Left ventricle myocardium inferior (tissue), 1 donor: ENCODE results near the gene NEU1. TPM values are rescaled to one million over a fixed set of nuclear protein-coding genes. Genes with fewer than 3 reads are reported as not detected.
"Not testable (repeated sequence)": the region's sequence is repeated elsewhere in the genome, so short reads cannot be mapped to it uniquely, and the experiment has no call there.

Experiments
- DNase-seq: peaks from one replicate; pipeline ENCODE4 v3.0.0-alpha.2; 2020
- H3K27ac ChIP-seq: fragments of 200-600 bp; replicated peaks from 2 replicates; pipeline ENCODE4 v1.8.0; 2021
- H3K27me3 ChIP-seq: fragments of 200-600 bp; 2 replicates; pipeline ENCODE4 v1.8.0; 2021; ENCODE audit warnings: low read depth
- H3K36me3 ChIP-seq: fragments of 200-600 bp; 2 replicates; pipeline ENCODE4 v1.8.0; 2021
- H3K4me1 ChIP-seq: fragments of 200-600 bp; 2 replicates; pipeline ENCODE4 v1.8.0; 2021
- H3K4me3 ChIP-seq: fragments of 200-600 bp; 2 replicates; pipeline ENCODE4 v1.8.0; 2021; ENCODE audit warnings: mild to moderate bottlenecking, moderate library complexity
- H3K9me3 ChIP-seq: fragments of 200-600 bp; replicated peaks from 2 replicates; pipeline ENCODE4 v1.8.0; 2021
- intact Hi-C: fragments of 100-400 bp; cut with micrococcal nuclease; formaldehyde crosslinking; loops from one replicate; pipeline ENCODE4 v1.11.0; 2022
- long read RNA-seq: library from polyadenylated mRNA; unstranded; transcript quantifications from one replicate; pipeline ENCODE4 v2.0.0, GENCODE V29; 2021
- total RNA-seq: library from RNA; stranded (reverse); fragmentation: NEBNext Ultra II Directional; extraction: Animal tissue kit (Norgen Biotek cat#: 25700); gene quantifications from one replicate; pipeline ENCODE4 v1.2.1, GENCODE V29; 2021
- TF ChIP-seq, protein P1 (sequence below): fragments of 200-600 bp; IDR thresholded peaks from 2 replicates; pipeline ENCODE4 v1.8.0; 2021; ENCODE audit warnings: antibody characterized with exemption, mild to moderate bottlenecking, borderline replicate concordance
- donor health status: DM: no; HTN: yes; CAD: no; lungs with severe emphysema.

NEU1 gene
- 26.0 TPM for total RNA-seq
- long read RNA-seq, transcript NEU1-206 (6 exons, 2,045 nt) = major isoform, 42 of 46 reads
- long read RNA-seq, partial matches to known transcripts = 1 of 46 reads
- long read RNA-seq, other reads (novel, unspliced or antisense) = 2 of 46 reads

DNA sequence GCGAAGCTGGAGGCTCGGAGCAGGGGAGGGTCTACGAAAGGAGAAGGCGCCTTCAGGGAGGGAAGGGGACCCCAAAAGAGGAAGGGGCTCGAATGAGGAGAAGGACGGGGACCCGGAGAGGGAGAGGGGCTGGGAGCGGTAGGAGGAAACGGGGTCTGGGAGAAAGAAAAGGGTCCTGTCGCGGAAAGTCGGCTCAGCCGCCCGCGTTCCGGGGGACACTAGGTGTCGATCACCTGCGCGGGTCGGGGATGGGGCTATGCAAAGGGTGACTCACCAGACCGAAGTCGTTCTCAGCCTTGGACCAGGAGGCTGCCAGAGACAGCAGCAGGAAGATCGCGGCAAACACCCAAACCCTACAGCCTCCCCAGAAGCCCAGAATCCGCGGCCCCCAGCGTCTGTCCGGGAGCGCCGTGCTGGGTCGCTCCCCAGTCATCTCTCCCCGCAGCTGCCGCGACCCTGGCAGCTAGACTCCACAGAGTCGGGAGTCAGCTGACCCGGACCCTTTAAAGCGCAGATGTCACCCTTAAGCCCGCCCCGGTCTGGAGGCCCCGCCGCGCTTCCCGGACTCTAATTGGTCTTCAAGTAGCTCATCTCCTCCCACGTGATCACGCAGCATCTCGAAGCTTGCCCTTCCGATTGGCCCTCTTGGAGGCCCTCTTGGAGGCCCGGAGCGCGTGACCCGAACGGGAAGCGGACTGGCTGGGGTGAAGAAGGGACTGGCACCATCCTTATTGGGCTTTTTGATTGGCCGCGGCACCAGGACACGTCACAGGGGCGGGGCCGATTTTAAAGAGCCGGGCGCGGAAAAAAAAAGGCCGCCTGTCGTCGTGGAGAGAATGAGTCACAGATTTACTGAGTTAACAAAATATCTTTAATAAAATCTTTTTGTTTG is at the start of gene NEU1:
Gene NEU1, minus strand, starts transcription at position 478 of the 892 bp plus-strand sequence. Its CDS starts 45 bp downstream, at position 433.
- intact Hi-C loops = no loop called here
- peak; percentile 99 for DNase-seq
- peaks cover 30% of the 10 kb centered on the region for H3K4me1 ChIP-seq
- H3K4me3 ChIP-seq = peak within 1 kb of the TSS; percentile 74
- TF ChIP-seq, protein P1, sequence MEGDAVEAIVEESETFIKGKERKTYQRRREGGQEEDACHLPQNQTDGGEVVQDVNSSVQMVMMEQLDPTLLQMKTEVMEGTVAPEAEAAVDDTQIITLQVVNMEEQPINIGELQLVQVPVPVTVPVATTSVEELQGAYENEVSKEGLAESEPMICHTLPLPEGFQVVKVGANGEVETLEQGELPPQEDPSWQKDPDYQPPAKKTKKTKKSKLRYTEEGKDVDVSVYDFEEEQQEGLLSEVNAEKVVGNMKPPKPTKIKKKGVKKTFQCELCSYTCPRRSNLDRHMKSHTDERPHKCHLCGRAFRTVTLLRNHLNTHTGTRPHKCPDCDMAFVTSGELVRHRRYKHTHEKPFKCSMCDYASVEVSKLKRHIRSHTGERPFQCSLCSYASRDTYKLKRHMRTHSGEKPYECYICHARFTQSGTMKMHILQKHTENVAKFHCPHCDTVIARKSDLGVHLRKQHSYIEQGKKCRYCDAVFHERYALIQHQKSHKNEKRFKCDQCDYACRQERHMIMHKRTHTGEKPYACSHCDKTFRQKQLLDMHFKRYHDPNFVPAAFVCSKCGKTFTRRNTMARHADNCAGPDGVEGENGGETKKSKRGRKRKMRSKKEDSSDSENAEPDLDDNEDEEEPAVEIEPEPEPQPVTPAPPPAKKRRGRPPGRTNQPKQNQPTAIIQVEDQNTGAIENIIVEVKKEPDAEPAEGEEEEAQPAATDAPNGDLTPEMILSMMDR = no peak
- H3K36me3 ChIP-seq = peaks cover 31% of the 10 kb centered on the region
- H3K27me3 ChIP-seq = no peaks in the 10 kb centered on the region
- H3K9me3 ChIP-seq = no peaks in the 10 kb centered on the region
- H3K27ac ChIP-seq = peak within 1 kb of the TSS; percentile 86

DNA sequence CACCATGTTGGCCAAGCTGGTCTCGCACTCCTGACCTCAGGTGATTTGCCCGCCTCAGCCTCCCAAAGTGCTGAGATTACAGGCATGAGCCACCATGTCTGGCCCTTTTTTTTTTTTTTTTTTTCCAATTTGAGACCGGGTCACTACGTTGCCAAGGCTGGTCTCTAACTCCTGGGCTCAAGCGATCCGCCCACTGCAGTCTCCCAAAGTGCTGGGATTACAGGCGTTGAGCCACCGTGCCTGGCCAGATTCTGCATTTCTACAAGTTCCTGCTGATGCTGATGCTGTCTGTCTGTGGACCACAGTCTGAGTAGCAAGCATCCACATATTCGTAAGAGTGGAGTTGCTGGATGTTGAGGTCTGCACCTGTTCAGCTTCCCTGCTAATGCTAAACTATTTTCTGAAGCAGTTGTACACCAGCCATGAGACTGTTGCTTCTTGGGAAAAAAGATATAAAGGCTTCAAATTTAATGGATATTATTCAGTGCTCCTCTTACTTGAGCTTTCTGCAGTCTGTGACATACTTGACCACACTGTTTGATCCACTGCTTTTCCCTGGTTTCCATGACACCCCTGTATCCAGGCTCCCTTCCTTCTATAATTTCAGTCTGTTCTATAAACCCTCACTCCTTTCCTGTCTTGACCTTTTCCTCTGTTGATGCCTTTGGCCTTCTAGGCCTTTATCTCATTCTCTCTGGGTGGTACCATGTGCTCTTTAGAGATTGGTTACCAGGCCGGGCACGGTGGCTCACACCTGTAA is 49.4 kb upstream of the NEU1 start:
- TF ChIP-seq, protein P1 = no peak
- intact Hi-C loops = no loop called here
- H3K27ac ChIP-seq = no peak overlapping the region

DNA sequence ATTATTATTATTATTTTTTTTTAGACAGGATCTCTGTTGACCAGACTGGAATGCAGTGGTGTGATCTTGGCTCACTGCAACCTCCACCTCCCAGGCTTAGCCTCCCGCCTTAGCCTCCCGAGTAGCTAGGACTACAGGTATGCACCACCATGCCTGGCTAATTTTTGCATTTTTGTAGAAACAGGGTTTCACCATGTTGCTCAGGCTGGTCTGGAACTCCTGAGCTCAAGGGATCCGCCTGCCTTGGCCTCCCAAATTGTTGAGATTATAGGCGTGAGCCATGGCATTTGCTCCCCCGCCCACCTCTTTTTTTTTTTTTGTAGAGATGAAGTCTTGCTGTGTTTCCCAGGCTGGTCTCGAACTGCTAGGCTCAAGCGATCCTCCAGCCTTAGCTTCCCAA is 46.7 kb upstream of the NEU1 start:
- intact Hi-C loops, DNase-seq: not testable (repeated sequence)

More for the DNA sequence above, 49.4 kb upstream of the NEU1 start:
- Histone ChIP-seq H3K4me3 (no peak overlapping the region), H3K36me3 (no peaks in the 10 kb centered on the region), H3K9me3 (no peaks in the 10 kb centered on the region), H3K4me1 (no peaks in the 10 kb centered on the region), H3K27me3 (peaks cover 33% of the 10 kb centered on the region)
- DNase-seq = no peak

DNA sequence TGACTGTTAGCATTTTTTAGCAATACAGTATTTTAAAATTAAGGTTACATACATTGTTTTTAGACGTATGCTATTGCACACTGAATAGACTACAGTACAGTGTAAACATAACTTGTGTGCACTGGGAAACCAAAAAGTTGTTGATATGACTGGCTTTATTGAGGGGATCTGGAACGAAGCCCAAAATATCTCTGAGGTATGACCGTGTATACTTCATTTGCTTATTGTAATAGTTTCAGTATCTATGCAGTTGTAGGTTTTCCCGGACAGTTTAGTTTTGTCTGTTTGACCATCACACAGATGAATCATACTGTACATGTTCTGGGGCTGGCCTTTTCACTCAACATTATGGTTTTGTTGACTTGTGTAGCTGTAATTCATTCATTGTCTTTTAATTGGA is 46.2 kb upstream of the NEU1 start:
- intact Hi-C loops = no loop called here
- TF ChIP-seq, protein P1 = no peak
- H3K27ac ChIP-seq = no peak overlapping the region
- no peak overlapping the region for H3K4me3 ChIP-seq
- H3K36me3 ChIP-seq = no peaks in the 10 kb centered on the region
- H3K27me3 ChIP-seq = peaks cover 41% of the 10 kb centered on the region
- DNase-seq = no peak
- no peaks in the 10 kb centered on the region for H3K4me1 ChIP-seq
- H3K9me3 ChIP-seq = no peaks in the 10 kb centered on the region

More for the DNA sequence above, 46.7 kb upstream of the NEU1 start:
- H3K27ac ChIP-seq, H3K4me3 ChIP-seq, H3K9me3 ChIP-seq, H3K4me1 ChIP-seq, H3K36me3 ChIP-seq: not testable (repeated sequence)
- H3K27me3 ChIP-seq = peaks cover 43% of the 10 kb centered on the region

DNA sequence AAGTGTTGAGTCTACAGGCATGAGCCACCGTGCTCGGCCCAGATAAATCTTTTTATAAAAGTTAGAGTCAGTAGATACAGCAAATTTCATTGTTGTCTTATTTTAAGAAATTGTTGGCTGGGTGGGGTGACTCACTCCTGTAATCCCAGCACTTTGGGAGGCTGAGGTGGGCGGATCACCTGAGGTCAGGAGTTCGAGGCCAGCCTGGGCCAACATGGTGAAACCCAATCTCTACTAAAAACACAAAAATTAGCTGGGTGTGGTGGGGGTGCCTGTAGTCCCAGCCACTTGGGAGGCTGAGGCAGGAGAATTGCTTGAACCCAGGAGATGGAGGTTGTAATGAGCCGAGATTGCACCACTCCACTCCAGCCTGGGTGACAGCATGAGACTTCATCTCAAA is 45.6 kb upstream of the NEU1 start:
- H3K4me1 ChIP-seq, intact Hi-C loops: not testable (repeated sequence)

DNA sequence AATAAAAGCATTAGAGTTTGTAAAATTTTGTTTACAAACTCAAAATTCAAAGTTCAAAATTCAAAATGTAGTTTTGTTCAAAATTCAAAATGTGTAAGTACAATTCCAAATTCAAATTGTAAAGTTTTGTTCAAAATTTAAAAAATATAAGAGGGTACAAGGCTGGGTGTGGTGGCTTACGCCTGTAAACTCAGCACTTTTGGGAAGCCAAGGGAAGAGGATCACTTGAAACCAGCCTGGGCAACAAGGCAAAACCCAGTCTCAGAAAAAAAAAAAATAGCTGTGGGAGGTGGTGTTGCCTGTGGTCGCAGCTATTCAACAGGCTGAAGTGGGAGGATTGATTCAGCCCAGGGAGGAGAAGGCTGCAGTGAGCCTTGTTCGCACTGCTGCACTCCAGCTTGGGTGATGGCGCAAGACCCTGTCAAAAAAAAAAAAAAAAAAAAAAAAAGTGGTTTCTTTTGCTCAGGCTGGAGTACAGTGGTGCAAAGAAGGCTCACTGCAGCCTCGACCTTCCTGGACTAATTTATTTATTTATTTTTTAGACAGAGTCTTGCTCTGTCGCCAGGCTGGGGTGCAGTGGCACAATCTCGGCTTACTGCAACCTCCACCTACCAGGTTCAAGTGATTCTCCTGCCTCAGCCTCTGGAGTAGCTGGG is 44.7 kb upstream of the NEU1 start:
- TF ChIP-seq, protein P1 = no peak
- no peak overlapping the region for H3K4me3 ChIP-seq
- H3K9me3 ChIP-seq = no peaks in the 10 kb centered on the region
- intact Hi-C loops = no loop called here
- peaks cover 10% of the 10 kb centered on the region for H3K4me1 ChIP-seq
- no peak for DNase-seq
- H3K36me3 ChIP-seq = no peaks in the 10 kb centered on the region
- peaks cover 31% of the 10 kb centered on the region for H3K27me3 ChIP-seq
- no peak overlapping the region for H3K27ac ChIP-seq

More for the DNA sequence above, 45.6 kb upstream of the NEU1 start:
- H3K36me3 ChIP-seq, DNase-seq, H3K9me3 ChIP-seq, H3K4me3 ChIP-seq, H3K27ac ChIP-seq: not testable (repeated sequence)
- peaks cover 36% of the 10 kb centered on the region for H3K27me3 ChIP-seq

DNA sequence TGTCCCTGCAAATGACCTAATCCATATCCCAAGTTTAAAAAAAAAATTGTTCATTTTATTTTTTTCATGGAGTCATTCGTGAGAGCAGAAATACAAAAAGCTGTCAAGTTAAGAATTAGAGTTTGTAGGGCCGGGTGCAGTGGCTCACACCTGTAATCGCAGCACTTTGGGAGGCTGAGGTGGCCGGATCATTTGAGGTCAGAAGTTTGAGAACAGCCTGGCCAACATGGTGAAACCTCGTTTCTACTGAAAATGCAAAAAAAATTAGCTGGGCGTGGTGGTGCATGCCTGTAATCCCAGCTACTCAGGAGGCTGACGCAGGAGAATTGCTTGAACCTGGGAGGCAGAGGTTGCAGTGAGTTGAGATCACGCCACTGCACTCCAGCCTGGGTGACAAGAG is 44.1 kb upstream of the NEU1 start:
- H3K4me3 ChIP-seq, intact Hi-C loops: not testable (repeated sequence)

More for the DNA sequence above, 44.1 kb upstream of the NEU1 start:
- H3K9me3 ChIP-seq, H3K36me3 ChIP-seq, DNase-seq, H3K27ac ChIP-seq: not testable (repeated sequence)
- H3K27me3 ChIP-seq = peaks cover 26% of the 10 kb centered on the region
- H3K4me1 ChIP-seq = peaks cover 11% of the 10 kb centered on the region
